Mammary epithelial cell (primary cell): ENCODE data around the gene CLC.
A peak's percentile ranks its signal among the peaks of the same experiment; 100 is the strongest.

Experiments
- CTCF ChIP-seq, 2 donors: IDR thresholded peaks in 1 of 2; conservative IDR thresholded peaks in 1 of 2; 2 replicates each; pipeline ENCODE4 v1.5.1; 2011 to 2012; ENCODE audit warnings: inconsistent platforms in 2 of 2, low read length in 2 of 2, mild to moderate bottlenecking in 2 of 2, control low read depth in 1 of 2, low read depth in 1 of 2; ENCODE audit not compliant: insufficient read depth in 1 of 2; ENCODE audit errors: extremely low read depth in 1 of 2
- EZH2 ChIP-seq: IDR thresholded peaks from 2 replicates; pipeline ENCODE4 v1.6.1; 2012; ENCODE audit warnings: low read length, inconsistent platforms, borderline replicate concordance

GRCh38 chr19:39765091-39766076 lies 27.6 kb upstream of the CLC start:
- TF ChIP-seq CTCF (conservative IDR thresholded peaks at IDR 0.05 in 1 of 2, IDR thresholded peaks at IDR 0.05 in 1 of 2; ENCODE audit: extremely low read depth in 1 of 2, insufficient read depth in 1 of 2, low read depth in 1 of 2, low read length in 2 of 2) = peak; percentile 80 to 83
- no peak for TF ChIP-seq EZH2
